ENCODE data around the gene GLG1.
"Not testable (repeated sequence)": the region's sequence is repeated elsewhere in the genome, so short reads cannot be mapped to it uniquely, and the experiment has no call there.

Gene GLG1

DNA sequence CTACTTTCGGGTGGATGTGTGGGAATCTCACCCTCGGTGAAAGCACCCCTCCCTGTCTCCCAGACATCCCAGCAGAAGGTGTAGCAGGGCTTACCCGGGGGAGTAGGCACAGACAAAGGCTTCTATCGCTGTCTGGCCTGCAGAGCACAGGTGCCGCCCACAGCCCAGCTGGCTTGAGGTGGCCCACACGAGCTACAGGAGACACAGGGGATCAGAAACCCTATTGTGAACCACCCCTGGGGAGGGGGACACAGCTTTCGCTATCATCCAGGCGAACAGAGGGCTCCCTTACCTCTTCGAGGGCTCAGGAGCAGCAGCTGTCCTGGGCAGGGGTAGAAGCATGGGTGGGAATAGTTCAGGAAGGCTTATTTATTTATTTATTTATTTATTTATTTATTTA is 193.4 kb downstream of the GLG1 start:
- DNase-seq (ENCODE audit: low read depth in 1 of 2, low spot score in 1 of 2); in situ Hi-C loops (cut with HindIII; ENCODE audit: low pct_unique_long_range_greater_than_20kb, low sequenced_read_pairs): not testable (repeated sequence)

DNA sequence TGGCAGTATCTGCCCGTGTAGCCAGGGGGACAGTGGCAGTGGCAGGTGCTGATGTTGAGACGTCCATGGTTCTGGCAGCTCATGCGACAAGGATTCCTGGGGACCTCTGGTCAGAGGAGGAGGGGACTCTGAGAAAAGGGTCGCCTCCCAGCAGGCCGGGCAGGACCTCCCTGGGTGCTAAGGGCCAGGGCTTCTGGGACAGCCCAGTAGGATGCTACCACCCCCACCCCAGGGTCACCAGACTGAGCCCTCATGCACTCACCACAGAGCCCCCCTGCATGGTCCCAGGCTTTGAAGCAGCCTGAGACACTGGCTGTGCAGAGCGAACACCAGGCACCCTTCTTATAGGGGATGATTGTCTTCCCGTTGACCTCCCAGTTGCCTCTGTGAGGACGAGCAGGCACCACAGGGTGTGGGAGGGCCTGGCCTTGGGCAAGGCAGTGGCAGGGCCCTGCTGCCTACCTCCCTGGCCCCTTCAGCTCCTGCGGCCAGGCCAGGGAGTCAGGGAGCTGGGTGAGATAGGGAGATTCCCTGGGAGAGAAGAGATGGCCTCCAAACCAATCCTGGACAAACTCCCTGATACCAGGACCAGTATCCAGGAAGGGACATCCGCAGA is 194.0 kb downstream of the GLG1 start:
- in situ Hi-C loops (cut with HindIII; ENCODE audit: low pct_unique_long_range_greater_than_20kb, low sequenced_read_pairs); DNase-seq (ENCODE audit: low read depth in 1 of 2, low spot score in 1 of 2): not testable (repeated sequence)

DNA sequence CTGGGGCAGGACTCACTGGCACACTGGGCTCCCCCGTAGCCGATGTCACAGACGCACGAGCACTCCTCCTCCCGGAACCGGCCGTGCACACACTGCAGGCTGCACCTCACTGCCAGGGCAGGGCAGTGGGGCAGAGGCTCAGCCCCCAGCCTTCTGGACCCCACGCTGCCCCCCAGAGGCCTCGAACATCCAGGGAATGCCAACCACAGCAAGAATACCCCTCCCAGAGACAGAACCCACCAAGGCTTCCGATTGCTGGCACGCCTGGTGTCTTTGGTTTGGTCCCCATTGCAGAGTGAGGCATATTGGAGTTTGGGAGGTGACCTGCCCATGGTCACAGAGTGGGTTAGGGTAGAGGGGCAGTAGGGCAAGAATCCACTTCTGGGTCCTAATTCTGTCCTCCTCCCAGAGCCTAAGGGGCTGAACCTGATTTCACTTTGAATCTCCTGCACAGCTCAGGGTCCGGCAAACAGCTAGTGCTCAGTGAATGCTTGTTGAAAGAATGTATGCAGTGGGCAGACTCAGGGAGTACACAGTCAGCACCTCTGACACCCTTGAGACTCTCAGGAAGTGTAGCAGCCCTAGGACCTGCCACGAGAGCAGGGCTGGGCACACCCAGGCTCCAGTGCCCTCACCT is 194.7 kb downstream of the GLG1 start:
- in situ Hi-C loops (cut with HindIII; ENCODE audit: low pct_unique_long_range_greater_than_20kb, low sequenced_read_pairs); DNase-seq (ENCODE audit: low read depth in 1 of 2, low spot score in 1 of 2): not testable (repeated sequence)

DNA sequence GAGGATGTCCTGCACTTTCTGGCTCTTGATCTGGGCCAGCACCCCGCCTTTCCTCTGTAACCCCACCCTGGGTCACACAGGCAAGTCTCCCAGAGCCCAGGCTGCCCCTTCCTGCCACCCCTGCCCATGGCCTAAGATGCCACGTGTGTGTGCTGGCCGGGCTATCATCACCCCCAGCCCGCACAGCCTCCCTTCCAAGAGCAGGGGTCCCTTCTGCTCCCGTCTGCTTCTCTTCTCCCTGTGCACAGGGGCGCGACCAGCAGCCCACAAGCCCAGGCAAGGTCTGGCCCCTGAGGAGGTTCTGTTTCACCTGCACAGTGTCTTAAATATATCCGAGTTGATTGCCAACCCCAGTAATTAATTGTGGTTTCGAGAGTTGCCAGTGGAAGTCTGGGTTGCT is 195.9 kb downstream of the GLG1 start:
- DNase-seq (ENCODE audit: low read depth in 1 of 2, low spot score in 1 of 2); in situ Hi-C loops (cut with HindIII; ENCODE audit: low pct_unique_long_range_greater_than_20kb, low sequenced_read_pairs): not testable (repeated sequence)

DNA sequence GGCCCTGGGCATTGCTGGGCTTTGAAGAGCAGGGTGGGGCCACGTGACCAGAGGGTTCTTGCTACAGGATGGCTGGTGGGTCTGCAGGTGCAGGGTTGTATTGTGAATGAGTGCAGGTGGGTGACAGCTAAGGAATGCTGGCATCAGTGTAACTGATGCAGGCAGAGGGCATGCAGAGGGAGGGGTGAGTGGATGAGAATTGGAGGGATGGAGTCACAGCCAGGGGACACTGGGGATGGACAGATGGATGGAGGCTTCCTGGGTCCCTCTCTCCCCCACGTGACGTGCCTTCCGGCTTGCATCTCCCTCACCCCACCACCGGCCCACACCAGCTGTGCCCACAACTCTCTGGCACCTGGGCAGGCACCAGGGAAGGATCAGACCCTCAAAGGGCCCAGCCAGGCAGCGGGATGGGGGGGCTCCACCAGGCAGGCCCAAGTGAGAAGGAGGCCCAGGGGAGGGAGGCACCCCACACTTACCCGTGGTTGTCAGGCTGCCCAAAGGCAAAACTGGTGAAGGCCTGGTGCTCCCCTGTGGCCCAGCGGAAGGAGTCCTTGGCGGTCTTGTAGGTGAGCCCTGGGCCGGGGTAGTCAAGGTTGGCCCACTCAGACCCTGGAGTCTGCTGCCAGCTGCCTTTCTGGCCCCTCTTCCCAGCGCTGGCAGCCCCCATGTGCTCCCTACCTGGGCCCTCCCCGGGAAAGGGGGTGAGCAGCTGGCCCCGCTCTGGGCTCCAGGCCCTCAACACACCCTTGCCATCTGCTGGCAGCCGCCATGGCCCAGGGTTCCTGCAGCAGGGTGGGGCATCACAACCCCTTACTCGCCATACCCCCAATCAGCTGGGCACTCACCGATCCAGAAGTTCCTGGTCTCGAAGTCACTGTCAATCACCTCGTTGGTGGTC is 196.6 kb downstream of the GLG1 start:
- in situ Hi-C loops (cut with HindIII; ENCODE audit: low pct_unique_long_range_greater_than_20kb, low sequenced_read_pairs); DNase-seq (ENCODE audit: low read depth in 1 of 2, low spot score in 1 of 2): not testable (repeated sequence)

DNA sequence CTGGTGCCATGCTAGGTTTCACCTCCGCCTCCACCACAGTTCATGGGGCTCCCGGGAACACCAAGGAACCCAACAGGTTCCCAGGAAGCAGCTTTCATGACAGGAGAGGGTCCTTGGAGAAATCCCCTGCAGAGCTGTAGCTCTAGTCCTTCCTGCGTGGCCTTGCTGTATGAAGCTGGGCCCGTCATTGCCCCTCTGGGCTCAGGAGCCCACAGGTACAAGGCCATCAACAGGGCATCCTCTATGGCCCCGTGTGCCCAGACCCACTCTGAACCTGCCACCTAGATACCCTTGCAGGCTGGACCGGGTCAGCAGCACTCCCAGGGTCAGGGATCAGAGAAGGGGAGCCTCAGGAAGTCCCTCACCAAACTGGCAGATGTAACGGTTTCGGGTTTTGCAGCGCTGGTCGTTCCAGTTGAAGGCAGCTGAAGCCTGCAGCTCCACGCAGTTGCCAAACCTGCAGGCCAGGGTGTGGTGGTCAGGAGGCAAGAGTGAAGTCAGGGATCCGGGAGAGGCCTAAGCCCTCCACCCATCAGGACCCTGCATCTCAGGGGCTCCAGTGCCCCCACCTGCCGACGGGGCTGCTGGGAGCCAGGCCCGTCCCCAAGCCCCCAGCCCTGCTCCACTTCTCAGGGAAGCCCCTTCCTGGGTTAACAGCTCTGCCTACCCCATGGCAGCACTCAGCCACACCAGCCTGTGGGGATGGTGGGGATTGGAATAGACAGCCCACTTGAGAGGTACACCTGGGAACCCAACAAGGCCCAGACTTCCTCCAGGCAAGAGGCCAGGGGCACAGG is 197.5 kb downstream of the GLG1 start:
- DNase-seq (ENCODE audit: low read depth in 1 of 2, low spot score in 1 of 2); in situ Hi-C loops (cut with HindIII; ENCODE audit: low pct_unique_long_range_greater_than_20kb, low sequenced_read_pairs): not testable (repeated sequence)

DNA sequence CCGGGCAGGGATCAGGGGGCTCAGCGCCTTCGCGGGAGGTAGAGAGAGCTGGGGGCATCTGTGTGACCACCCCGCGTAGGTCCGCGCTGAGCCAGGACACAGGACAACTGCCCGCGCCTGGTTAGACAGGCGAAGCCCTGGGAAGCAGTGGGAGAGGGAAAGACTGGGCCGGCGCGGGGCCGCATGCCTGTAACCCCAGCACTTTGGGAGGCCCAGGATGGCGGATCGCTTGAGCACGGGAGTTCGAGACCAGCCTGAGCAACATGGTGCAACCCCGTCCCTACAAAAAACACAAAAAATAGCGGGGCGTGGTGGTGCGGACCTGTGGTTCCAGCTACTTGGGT is 199.6 kb downstream of the GLG1 start:
- in situ Hi-C loops (cut with HindIII; ENCODE audit: low pct_unique_long_range_greater_than_20kb, low sequenced_read_pairs); DNase-seq (ENCODE audit: low read depth in 1 of 2, low spot score in 1 of 2): not testable (repeated sequence)

DNA sequence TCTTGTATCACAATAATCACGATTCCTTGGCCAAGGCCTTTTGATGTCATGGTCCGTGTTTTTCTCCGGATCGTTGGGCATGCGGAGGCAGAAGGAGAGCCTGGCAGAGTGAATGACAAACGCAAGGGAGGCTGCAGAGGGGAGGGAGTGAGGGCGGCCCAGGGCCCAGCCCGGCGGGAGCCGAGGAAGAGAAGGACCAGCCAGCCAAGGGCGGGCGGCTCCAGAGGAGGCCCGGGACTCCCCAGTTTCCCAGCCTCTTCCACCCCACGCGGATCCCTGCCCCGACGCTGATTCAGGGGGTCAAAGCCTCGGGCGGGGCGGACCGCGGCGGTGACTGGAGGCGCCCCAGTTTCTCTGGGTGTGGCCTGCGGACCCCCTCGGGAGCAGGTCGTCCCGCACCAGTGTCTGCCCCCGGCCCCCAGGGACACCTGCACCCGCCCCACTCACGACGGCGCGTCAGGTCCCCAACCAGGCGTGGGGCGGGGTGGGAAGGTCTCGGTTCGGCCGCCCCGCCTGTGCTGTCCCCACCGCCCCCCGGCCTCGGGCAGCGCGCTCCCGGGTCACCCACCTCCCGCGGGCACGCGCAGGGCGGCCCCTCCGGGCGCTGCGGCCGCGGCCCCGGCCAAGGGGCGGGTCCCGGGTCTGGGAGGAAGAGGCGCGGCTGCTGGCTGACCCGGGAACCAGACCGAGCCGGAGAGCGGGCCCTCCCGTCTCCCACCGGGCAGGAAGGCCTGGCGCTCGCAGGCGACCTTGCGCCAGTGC is 200.1 kb downstream of the GLG1 start:
- DNase-seq (ENCODE audit: low read depth in 1 of 2, low spot score in 1 of 2); in situ Hi-C loops (cut with HindIII; ENCODE audit: low pct_unique_long_range_greater_than_20kb, low sequenced_read_pairs): not testable (repeated sequence)

DNA sequence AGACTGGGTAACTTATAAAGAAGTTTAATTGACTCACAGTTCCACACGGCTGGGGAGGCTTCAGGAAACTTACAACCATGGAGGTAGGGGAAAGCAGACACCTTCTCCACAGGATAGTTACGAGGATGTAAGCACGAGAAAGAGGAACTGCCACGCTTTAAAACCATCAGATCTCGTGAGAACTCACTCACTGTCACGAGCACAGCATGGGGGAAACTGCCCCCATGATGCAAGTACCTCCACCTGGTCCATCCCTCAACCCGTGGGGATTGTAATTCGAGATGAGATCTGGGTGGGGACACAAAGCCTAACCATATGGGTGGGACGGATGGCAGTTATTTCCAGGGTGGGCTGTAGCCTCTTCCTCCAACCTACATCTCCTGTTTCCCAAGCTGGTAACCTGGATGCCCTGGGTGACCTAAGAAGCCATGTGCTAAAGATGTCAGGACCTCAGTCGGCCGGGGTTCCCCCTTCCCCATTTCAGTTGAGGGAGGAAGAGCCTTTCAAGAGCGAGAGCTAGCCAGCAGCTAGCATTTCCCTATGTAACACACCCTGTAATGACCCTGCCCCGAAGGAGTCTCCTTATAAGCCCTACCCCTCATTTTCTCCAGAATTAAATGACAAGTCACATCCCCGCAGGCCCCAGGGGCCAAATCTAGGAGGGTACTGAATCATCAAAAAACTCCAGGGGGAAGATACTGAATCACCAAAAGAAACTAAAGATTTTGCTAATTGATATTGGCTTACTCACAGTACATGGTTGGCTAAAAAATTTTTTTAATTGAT is 202.6 kb downstream of the GLG1 start:
- in situ Hi-C loops (cut with HindIII; ENCODE audit: low pct_unique_long_range_greater_than_20kb, low sequenced_read_pairs); DNase-seq (ENCODE audit: low read depth in 1 of 2, low spot score in 1 of 2): not testable (repeated sequence)

DNA sequence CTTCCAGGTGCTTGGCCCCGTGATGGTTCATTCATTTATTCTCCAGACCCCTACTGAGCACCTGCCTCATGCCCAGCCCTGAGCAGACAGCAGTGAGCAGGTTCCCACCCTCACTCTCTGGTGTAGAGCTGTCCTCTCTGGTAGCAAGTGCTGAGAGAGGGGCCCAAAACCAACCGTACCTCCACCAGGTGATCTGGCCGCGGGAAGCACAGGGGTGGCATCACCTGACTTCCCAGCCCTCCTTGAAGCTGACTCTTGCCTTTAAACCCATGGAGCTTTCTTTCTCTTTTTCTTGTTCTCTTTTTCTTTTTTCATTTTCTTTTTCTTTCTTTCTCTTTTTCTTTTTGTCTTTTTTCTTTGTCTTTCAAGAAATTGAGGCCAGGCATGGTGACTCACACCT is 206.7 kb downstream of the GLG1 start:
- DNase-seq (ENCODE audit: low read depth in 1 of 2, low spot score in 1 of 2); in situ Hi-C loops (cut with HindIII; ENCODE audit: low pct_unique_long_range_greater_than_20kb, low sequenced_read_pairs): not testable (repeated sequence)

DNA sequence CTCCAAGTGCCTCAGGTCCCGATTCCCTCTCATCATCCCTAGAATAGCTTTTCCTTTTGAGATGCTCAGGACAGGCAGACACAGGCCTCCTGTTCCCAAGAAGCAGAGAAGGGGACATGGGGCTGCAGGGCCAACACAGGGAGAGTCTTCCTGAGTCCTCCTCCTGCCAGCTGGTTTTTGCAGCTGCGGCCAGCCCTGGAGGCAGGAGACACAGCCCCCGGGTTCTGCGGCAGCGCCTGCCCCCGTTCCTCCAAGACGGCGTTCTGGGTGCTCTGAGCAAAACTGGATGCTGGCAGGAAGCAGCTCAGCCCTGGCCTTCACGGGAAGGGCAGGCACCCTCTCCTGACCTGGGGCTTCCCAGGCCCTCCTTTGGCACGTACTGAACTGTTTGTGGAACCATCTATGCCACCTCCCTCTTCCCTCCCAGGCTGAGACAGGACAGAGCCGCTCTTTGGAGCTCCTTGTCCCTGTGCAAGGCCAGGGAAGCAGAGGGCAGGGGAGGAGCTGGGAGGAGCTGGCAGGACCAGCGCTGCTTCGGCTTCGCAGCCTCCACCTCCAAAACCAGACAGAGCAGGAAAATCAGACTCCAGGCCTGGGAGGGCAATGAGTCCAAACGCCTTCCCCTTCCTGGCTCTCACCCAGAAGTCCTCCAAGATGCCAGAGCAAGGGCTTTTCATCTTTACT is 208.6 kb downstream of the GLG1 start:
- DNase-seq (ENCODE audit: low read depth in 1 of 2, low spot score in 1 of 2); in situ Hi-C loops (cut with HindIII; ENCODE audit: low pct_unique_long_range_greater_than_20kb, low sequenced_read_pairs): not testable (repeated sequence)

Measured in T47D (cell line).